ENCODE data around the gene CRYAA.

DNA sequence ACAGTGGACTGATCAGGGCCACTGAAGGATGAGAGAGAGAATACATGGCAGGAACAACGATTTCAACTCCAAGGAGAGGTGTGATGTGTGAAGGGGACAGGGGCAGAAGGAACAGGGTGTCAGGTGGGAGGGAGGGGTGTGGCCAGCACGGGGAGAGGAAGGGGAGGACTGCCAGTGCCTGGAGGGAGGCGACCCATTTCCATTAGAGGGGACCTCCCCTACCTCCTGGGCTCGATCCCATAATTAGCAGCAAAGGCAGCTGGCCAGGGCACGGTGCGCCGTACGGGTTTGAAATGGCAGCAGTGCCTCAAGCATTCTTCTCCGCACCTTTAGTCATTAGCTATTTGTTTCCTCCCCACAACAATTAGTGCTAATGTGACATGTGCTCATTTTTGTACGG lies 22.7 kb downstream of the CRYAA start:
- TF ChIP-seq POLR2A (IDR thresholded peaks at IDR 0.05) = no peak
- TF ChIP-seq, protein P1, sequence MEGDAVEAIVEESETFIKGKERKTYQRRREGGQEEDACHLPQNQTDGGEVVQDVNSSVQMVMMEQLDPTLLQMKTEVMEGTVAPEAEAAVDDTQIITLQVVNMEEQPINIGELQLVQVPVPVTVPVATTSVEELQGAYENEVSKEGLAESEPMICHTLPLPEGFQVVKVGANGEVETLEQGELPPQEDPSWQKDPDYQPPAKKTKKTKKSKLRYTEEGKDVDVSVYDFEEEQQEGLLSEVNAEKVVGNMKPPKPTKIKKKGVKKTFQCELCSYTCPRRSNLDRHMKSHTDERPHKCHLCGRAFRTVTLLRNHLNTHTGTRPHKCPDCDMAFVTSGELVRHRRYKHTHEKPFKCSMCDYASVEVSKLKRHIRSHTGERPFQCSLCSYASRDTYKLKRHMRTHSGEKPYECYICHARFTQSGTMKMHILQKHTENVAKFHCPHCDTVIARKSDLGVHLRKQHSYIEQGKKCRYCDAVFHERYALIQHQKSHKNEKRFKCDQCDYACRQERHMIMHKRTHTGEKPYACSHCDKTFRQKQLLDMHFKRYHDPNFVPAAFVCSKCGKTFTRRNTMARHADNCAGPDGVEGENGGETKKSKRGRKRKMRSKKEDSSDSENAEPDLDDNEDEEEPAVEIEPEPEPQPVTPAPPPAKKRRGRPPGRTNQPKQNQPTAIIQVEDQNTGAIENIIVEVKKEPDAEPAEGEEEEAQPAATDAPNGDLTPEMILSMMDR (IDR thresholded peaks at IDR 0.05) = no peak
